K562 (cell line): ENCODE results near the gene ZNF799.

ENCODE experiments used
- HDAC6 ChIP-seq: IDR thresholded peaks from 2 replicates; pipeline ENCODE4 v1.6.1; 2012; ENCODE audit warnings: low read depth, mild to moderate bottlenecking, control low read depth, inconsistent platforms, low read length, moderate library complexity
- HOXB6 ChIP-seq: fragments of 250-450 bp; sonication (Bioruptor Pico); IDR thresholded peaks from 2 replicates; pipeline ENCODE4 v1.5.1; 2022; ENCODE audit warnings: mild to moderate bottlenecking, borderline replicate concordance
- RBFOX2 ChIP-seq: fragments of 200-400 bp; formaldehyde crosslinking; IDR thresholded peaks from 2 replicates; pipeline ENCODE4 v1.6.1; 2017; ENCODE audit warnings: low read depth, mild to moderate bottlenecking, low read length, moderate library complexity
- ZBTB1 ChIP-seq: sonication (generic); formaldehyde crosslinking; IDR thresholded peaks from 2 replicates; pipeline ENCODE4 v1.8.1; 2023; ENCODE audit warnings: missing genetic modification reagents, low read depth, mild to moderate bottlenecking, borderline replicate concordance

- no peak for TF ChIP-seq ZBTB1 (CRISPR knock-in tag)
- TF ChIP-seq RBFOX2: no peak
- no peak for TF ChIP-seq HDAC6
- TF ChIP-seq HOXB6 (CRISPR knock-in tag): no peak
Observed at GRCh38 chr19:12345197-12345596, 55.9 kb downstream of the ZNF799 start.
